Measurements from ENCODE around the gene IL13RA2.

IL13RA2 gene

GRCh38 chrX:115017455-115017854 lies at the start of gene IL13RA2:
Gene IL13RA2 (minus strand): TSS chrX:115017616. CDS start chrX:115017269, 347 bp downstream.
- no peak for DNase-seq

GRCh38 chrX:115065304-115065703 lies 47.9 kb upstream of the IL13RA2 start:
- DNase-seq = no peak

GRCh38 chrX:115060013-115060412 lies 42.6 kb upstream of the IL13RA2 start:
- DNase-seq = no peak

GRCh38 chrX:115058276-115058675 lies 40.9 kb upstream of the IL13RA2 start:
- no peak for DNase-seq

GRCh38 chrX:115054876-115055275 lies 37.5 kb upstream of the IL13RA2 start:
- DNase-seq = no peak

GRCh38 chrX:115053223-115053622 lies 35.8 kb upstream of the IL13RA2 start:
- DNase-seq = no peak

- no peak for DNase-seq
These were observed 30.3 kb upstream of the IL13RA2 start for GRCh38 chrX:115047715-115048114.

- DNase-seq = no peak
These were observed 29.8 kb upstream of the IL13RA2 start for GRCh38 chrX:115047181-115047580.

GRCh38 chrX:115040417-115040816 lies 23.0 kb upstream of the IL13RA2 start:
- DNase-seq = no peak

- no peak for DNase-seq
These were observed 21.0 kb upstream of the IL13RA2 start for GRCh38 chrX:115038406-115038805.

GRCh38 chrX:115036029-115036428 lies 18.6 kb upstream of the IL13RA2 start:
- DNase-seq = no peak

GRCh38 chrX:115031989-115032388 lies 14.6 kb upstream of the IL13RA2 start:
- no peak for DNase-seq

- no peak for DNase-seq
These were observed 13.2 kb upstream of the IL13RA2 start for GRCh38 chrX:115030625-115031024.

- no peak for DNase-seq
These were observed 12.6 kb upstream of the IL13RA2 start for GRCh38 chrX:115029869-115030570.

GRCh38 chrX:115029440-115029839 lies 12.0 kb upstream of the IL13RA2 start:
- DNase-seq = no peak

- no peak for DNase-seq
These were observed 6.4 kb upstream of the IL13RA2 start for GRCh38 chrX:115023811-115024210.

- DNase-seq = no peak
These were observed 5.7 kb upstream of the IL13RA2 start for GRCh38 chrX:115023139-115023538.

GRCh38 chrX:115021121-115021520 lies 3.7 kb upstream of the IL13RA2 start:
- no peak for DNase-seq

GRCh38 chrX:115018944-115019343 lies 1.5 kb upstream of the IL13RA2 start:
- no peak for DNase-seq

GRCh38 chrX:115018040-115018647 lies 728 bp upstream of the IL13RA2 start:
- DNase-seq = peak; percentile 17

- DNase-seq = no peak
These were observed 3.7 kb downstream of the IL13RA2 start for GRCh38 chrX:115013705-115014104.

- DNase-seq = no peak
These were observed 6.0 kb downstream of the IL13RA2 start for GRCh38 chrX:115011428-115011827.

- DNase-seq = no peak
These were observed 17.5 kb downstream of the IL13RA2 start for GRCh38 chrX:114999906-115000305.

GRCh38 chrX:114997779-114998178 lies 19.6 kb downstream of the IL13RA2 start:
- no peak for DNase-seq
